ENCODE data around the gene TRIM44. TPM values are rescaled to one million over a fixed set of nuclear protein-coding genes. Genes with fewer than 3 reads are reported as not detected.

The TRIM44 gene
- total RNA-seq, 1 experiment from 2014 or later: 33.4 TPM

GRCh38 chr11:35792846-35793192 is 130.2 kb downstream of the TRIM44 start (continued):
- TF ChIP-seq FOSL1 (IDR thresholded peaks at IDR 0.05; ENCODE audit: low read depth) (no peak), EGR1 (IDR thresholded peaks at IDR 0.05; ENCODE audit: low read depth) (no peak)

GRCh38 chr11:35794333-35794732 is 131.8 kb downstream of the TRIM44 start:
- H3K27ac ChIP-seq (ENCODE audit: low read depth, low read length): no peak overlapping the region
- intact Hi-C loops (cut with micrococcal nuclease): no loop called here
- ChIA-PET RAD21 (ENCODE audit: low non-redundant PET in 1 of 2, low total read pairs in 2 of 2, uncharacterized antibody in 2 of 2, unreplicated experiment in 2 of 2) (no interaction called here), CTCF (interaction anchor here (1.1 to 7.2 kb wide), 2 partner anchors 28 to 262 kb away, joined by 3 to 53 read pairs; no protein-coding TSS in a partner anchor), POLR2A (interaction anchor here (1.2 kb wide), 1 partner anchor 28 kb away, joined by 3 read pairs; no protein-coding TSS in a partner anchor)
- no TSS peak for BruUV-seq (replicated peaks)
- no peak overlapping the region for H3K9ac ChIP-seq (ENCODE audit: low read length)
- no peaks in the 10 kb centered on the region for H3K36me3 ChIP-seq (ENCODE audit: control insufficient read depth in 1 of 2, insufficient read depth in 2 of 2, low read length in 2 of 2)
- no peaks in the 10 kb centered on the region for H4K20me1 ChIP-seq (ENCODE audit: insufficient read depth)
- H2AFZ ChIP-seq (ENCODE audit: low read depth, low read length, poor library complexity, severe bottlenecking): no peak overlapping the region
- TF ChIP-seq FOSL1 (IDR thresholded peaks at IDR 0.05; ENCODE audit: low read depth) (no peak), ZFX (IDR thresholded peaks at IDR 0.05) (no peak), TCF7L2 (IDR thresholded peaks at IDR 0.05; ENCODE audit: borderline replicate concordance, extremely low read depth, insufficient read depth, insufficient read length) (no peak), POLR2AphosphoS5 (IDR thresholded peaks at IDR 0.05; ENCODE audit: low read depth, low read length) (no peak), SP1 (IDR thresholded peaks at IDR 0.05; ENCODE audit: low read depth) (no peak), CBX3 (IDR thresholded peaks at IDR 0.05; ENCODE audit: low read depth) (no peak), RAD21 (IDR thresholded peaks at IDR 0.05; ENCODE audit: low read depth) (no peak), JUND (IDR thresholded peaks at IDR 0.05) (no peak), CTCF (IDR thresholded peaks at IDR 0.05 in 2 of 3, conservative IDR thresholded peaks at IDR 0.05 in 1 of 3; ENCODE audit: borderline replicate concordance in 1 of 3, insufficient read depth in 1 of 3, low read depth in 2 of 3, low read length in 2 of 3) (no peak), ELF1 (IDR thresholded peaks at IDR 0.05; ENCODE audit: borderline replicate concordance, low read depth) (no peak), CEBPB (IDR thresholded peaks at IDR 0.05; ENCODE audit: low read depth) (no peak), ATF3 (IDR thresholded peaks at IDR 0.05) (no peak), ZNF274 (IDR thresholded peaks at IDR 0.05; ENCODE audit: low read depth, low read length) (no peak), SIN3A (IDR thresholded peaks at IDR 0.05; ENCODE audit: low read depth) (no peak), EZH2phosphoT487 (IDR thresholded peaks at IDR 0.05; ENCODE audit: borderline replicate concordance) (no peak), MAX (IDR thresholded peaks at IDR 0.05) (no peak), EGR1 (IDR thresholded peaks at IDR 0.05; ENCODE audit: low read depth) (no peak)
- H3K4me1 ChIP-seq (ENCODE audit: control insufficient read depth in 1 of 2, insufficient read depth in 2 of 2, low read length in 2 of 2): peaks cover 2 to 45% of the 10 kb centered on the region in 2 experiments; a peak in 2 of 4 replicates
- H3K9me2 ChIP-seq (ENCODE audit: insufficient read depth): no peaks in the 10 kb centered on the region
- ATAC-seq (no peak), DNase-seq (ENCODE audit: low read depth, low spot score) (no peak)
- H3K27me3 ChIP-seq (ENCODE audit: insufficient read depth, low read length): no peaks in the 10 kb centered on the region
- no peaks in the 10 kb centered on the region for H3K79me2 ChIP-seq (ENCODE audit: insufficient read depth, low read length)
- H3K9me3 ChIP-seq (ENCODE audit: control insufficient read depth in 1 of 2, insufficient read depth in 1 of 2, low read depth in 1 of 2, low read length in 2 of 2): no peaks in the 10 kb centered on the region
- H3K4me3 ChIP-seq (replicated peaks in 1 of 2; ENCODE audit: low read depth in 1 of 2, low read length in 2 of 2): no peak overlapping the region
- H3K4me2 ChIP-seq (ENCODE audit: low read length): no peak overlapping the region; the same call in 1 of the 2 replicates

All from HCT116 (cell line).